GM23338 (cell line): ENCODE data around the gene TMPRSS11D. TPM values are rescaled to one million over a fixed set of nuclear protein-coding genes. Genes with fewer than 3 reads are reported as not detected.

Experiments
- ATAC-seq: fragments of 200-7000 bp; cut with Tn5 transposase; 3 replicates; pipeline ENCODE4 v1.9.1; 2020
- DNase-seq: peaks from one replicate; pipeline ENCODE4 v3.0.0-alpha.2; 2015; ENCODE audit warnings: low spot score
- H2AFZ ChIP-seq: fragments of 200-600 bp; sonication (generic); 2 replicates; pipeline ENCODE4 v1.8.0; 2016; ENCODE audit warnings: antibody characterized with exemption, mild to moderate bottlenecking, moderate library complexity
- H3F3A ChIP-seq: fragments of 200-600 bp; sonication (generic); replicated peaks from 2 replicates; pipeline ENCODE4 v1.8.0; 2017; ENCODE audit warnings: antibody characterized with exemption, mixed run types, low read depth
- H3K27ac ChIP-seq: fragments of 200-600 bp; sonication (generic); 2 replicates; pipeline ENCODE4 v1.6.1; 2016; ENCODE audit warnings: low read depth
- H3K27me3 ChIP-seq: fragments of 200-600 bp; sonication (generic); 2 replicates; pipeline ENCODE4 v1.8.0; 2016; ENCODE audit warnings: mild to moderate bottlenecking, mixed run types, moderate library complexity; ENCODE audit not compliant: insufficient read depth
- H3K36me3 ChIP-seq: fragments of 200-600 bp; sonication (generic); 2 replicates; pipeline ENCODE4 v1.8.0; 2016; ENCODE audit warnings: mild to moderate bottlenecking; ENCODE audit not compliant: insufficient read depth
- H3K4me1 ChIP-seq: fragments of 200-600 bp; sonication (generic); 2 replicates; pipeline ENCODE4 v1.8.0; 2016; ENCODE audit warnings: mild to moderate bottlenecking, moderate library complexity; ENCODE audit not compliant: insufficient read depth
- H3K4me2 ChIP-seq: fragments of 200-600 bp; sonication (generic); 2 replicates; pipeline ENCODE4 v1.7.1; 2017; ENCODE audit warnings: mixed run types
- H3K4me3 ChIP-seq: fragments of 200-600 bp; sonication (generic); 2 replicates; pipeline ENCODE4 v1.6.1; 2016; ENCODE audit warnings: mixed run types
- H3K79me2 ChIP-seq: fragments of 200-600 bp; sonication (generic); replicated peaks from 2 replicates; pipeline ENCODE4 v1.8.0; 2017; ENCODE audit warnings: mild to moderate bottlenecking; ENCODE audit not compliant: insufficient read depth
- H3K9me2 ChIP-seq: fragments of 200-600 bp; sonication (generic); 2 replicates; pipeline ENCODE4 v1.8.0; 2017; ENCODE audit not compliant: insufficient read depth
- H4K20me1 ChIP-seq: fragments of 200-600 bp; sonication (generic); replicated peaks from 2 replicates; pipeline ENCODE4 v1.8.0; 2017; ENCODE audit warnings: mild to moderate bottlenecking; ENCODE audit not compliant: insufficient read depth
- H3K27ac Mint-ChIP-seq: 2 replicates; pipeline ENCODE4 v1.8.0; 2020; ENCODE audit warnings: inconsistent platforms, mild to moderate bottlenecking, moderate library complexity, mixed read lengths
- H3K27me3 Mint-ChIP-seq: 3 replicates; pipeline ENCODE4 v1.8.0; 2022; ENCODE audit warnings: low read depth, mild to moderate bottlenecking, moderate library complexity, mixed read lengths, inconsistent platforms; ENCODE audit not compliant: insufficient read depth, poor library complexity
- H3K36me3 Mint-ChIP-seq: 3 replicates; pipeline ENCODE4 v1.8.0; 2021; ENCODE audit warnings: low read depth, mild to moderate bottlenecking, inconsistent platforms, moderate library complexity, mixed read lengths
- H3K4me1 Mint-ChIP-seq: 3 replicates; pipeline ENCODE4 v1.8.0; 2020; ENCODE audit warnings: mild to moderate bottlenecking, inconsistent platforms, mixed read lengths
- H3K4me3 Mint-ChIP-seq: 3 replicates; pipeline ENCODE4 v1.8.0; 2021; ENCODE audit warnings: moderate library complexity, mild to moderate bottlenecking, inconsistent platforms, mixed read lengths
- H3K9me3 Mint-ChIP-seq: 3 replicates; pipeline ENCODE4 v1.8.0; 2020; ENCODE audit warnings: moderate library complexity, mild to moderate bottlenecking, inconsistent platforms, mixed read lengths
- EZH2 ChIP-seq: fragments of 200-600 bp; sonication (generic); IDR thresholded peaks from one replicate; pipeline ENCODE4 v1.8.0; 2017; ENCODE audit warnings: antibody characterized with exemption, mild to moderate bottlenecking, low read depth; ENCODE audit not compliant: unreplicated experiment
- EZH2phosphoT487 ChIP-seq: fragments of 200-600 bp; sonication (generic); IDR thresholded peaks from one replicate; pipeline ENCODE4 v1.8.1; 2018; ENCODE audit warnings: antibody characterized with exemption; ENCODE audit not compliant: unreplicated experiment
- JUNB ChIP-seq: IDR thresholded peaks from one replicate; pipeline ENCODE4 v1.6.1; 2016; ENCODE audit warnings: antibody characterized with exemption; ENCODE audit not compliant: unreplicated experiment
- NANOG ChIP-seq: IDR thresholded peaks from 2 replicates; pipeline ENCODE4 v1.6.1; 2016; ENCODE audit warnings: antibody characterized with exemption, borderline replicate concordance
- POLR2AphosphoS5 ChIP-seq: IDR thresholded peaks from 2 replicates; pipeline ENCODE4 v1.6.1; 2016; ENCODE audit warnings: antibody characterized with exemption, low read depth
- STAT1 ChIP-seq: IDR thresholded peaks from one replicate; pipeline ENCODE4 v1.6.1; 2016; ENCODE audit warnings: antibody characterized with exemption; ENCODE audit not compliant: unreplicated experiment
- ZNF114 ChIP-seq: fragments of 250-450 bp; sonication (Bioruptor Pico); IDR thresholded peaks from 2 replicates; pipeline ENCODE4 v1.5.0; 2020; ENCODE audit warnings: mild to moderate bottlenecking, moderate library complexity
- ZNF331 ChIP-seq: fragments of 250-450 bp; sonication (Bioruptor Pico); IDR thresholded peaks from 2 replicates; pipeline ENCODE4 v1.5.0; 2020; ENCODE audit warnings: low read depth, mild to moderate bottlenecking, moderate library complexity
- polyA plus RNA-seq: library from polyadenylated mRNA; unstranded; fragments of >200 nt; fragmentation: Nextera tagmentation; extraction: Ambion mirVana; gene quantifications from 2 replicates; pipeline ENCODE4 v1.2.1, GENCODE V29; 2016
- total RNA-seq: library from RNA; depleted of rRNA; stranded (reverse); fragments of >200 nt; shearing (Covaris generic); gene quantifications from 2 replicates; pipeline ENCODE4 v1.2.3, GENCODE V29; 2014
- TF ChIP-seq, protein P1 (sequence below): IDR thresholded peaks from one replicate; pipeline ENCODE4 v1.6.1; 2018; ENCODE audit warnings: antibody characterized with exemption; ENCODE audit not compliant: unreplicated experiment
- TF ChIP-seq, protein P2 (sequence below), 2 experiments: fragments of 200-600 bp in 1 of 2; sonication (generic) in 1 of 2; conservative IDR thresholded peaks; 2 replicates each; pipeline versions ENCODE4 v1.5.1 to v1.6.1; 2016 to 2017; ENCODE audit warnings: antibody characterized with exemption in 2 of 2, low read depth in 2 of 2, mild to moderate bottlenecking in 2 of 2, moderate library complexity in 1 of 2
- TF ChIP-seq, protein P3 (sequence below): fragments of 250-450 bp; sonication (Bioruptor Pico); IDR thresholded peaks from 2 replicates; pipeline ENCODE4 v1.5.0; 2020; ENCODE audit warnings: mild to moderate bottlenecking, moderate library complexity
- TF ChIP-seq, protein P4 (sequence below): IDR thresholded peaks from 2 replicates; pipeline ENCODE4 v1.6.1; 2016; ENCODE audit warnings: antibody characterized with exemption

TMPRSS11D gene
- total and polyA plus RNA-seq, 2 experiments from 2014 or later = not detected

- TF ChIP-seq ZNF331 (CRISPR knock-in tag) (no peak), JUNB (no peak), ZNF114 (CRISPR knock-in tag) (no peak)
- TF ChIP-seq, protein P1, sequence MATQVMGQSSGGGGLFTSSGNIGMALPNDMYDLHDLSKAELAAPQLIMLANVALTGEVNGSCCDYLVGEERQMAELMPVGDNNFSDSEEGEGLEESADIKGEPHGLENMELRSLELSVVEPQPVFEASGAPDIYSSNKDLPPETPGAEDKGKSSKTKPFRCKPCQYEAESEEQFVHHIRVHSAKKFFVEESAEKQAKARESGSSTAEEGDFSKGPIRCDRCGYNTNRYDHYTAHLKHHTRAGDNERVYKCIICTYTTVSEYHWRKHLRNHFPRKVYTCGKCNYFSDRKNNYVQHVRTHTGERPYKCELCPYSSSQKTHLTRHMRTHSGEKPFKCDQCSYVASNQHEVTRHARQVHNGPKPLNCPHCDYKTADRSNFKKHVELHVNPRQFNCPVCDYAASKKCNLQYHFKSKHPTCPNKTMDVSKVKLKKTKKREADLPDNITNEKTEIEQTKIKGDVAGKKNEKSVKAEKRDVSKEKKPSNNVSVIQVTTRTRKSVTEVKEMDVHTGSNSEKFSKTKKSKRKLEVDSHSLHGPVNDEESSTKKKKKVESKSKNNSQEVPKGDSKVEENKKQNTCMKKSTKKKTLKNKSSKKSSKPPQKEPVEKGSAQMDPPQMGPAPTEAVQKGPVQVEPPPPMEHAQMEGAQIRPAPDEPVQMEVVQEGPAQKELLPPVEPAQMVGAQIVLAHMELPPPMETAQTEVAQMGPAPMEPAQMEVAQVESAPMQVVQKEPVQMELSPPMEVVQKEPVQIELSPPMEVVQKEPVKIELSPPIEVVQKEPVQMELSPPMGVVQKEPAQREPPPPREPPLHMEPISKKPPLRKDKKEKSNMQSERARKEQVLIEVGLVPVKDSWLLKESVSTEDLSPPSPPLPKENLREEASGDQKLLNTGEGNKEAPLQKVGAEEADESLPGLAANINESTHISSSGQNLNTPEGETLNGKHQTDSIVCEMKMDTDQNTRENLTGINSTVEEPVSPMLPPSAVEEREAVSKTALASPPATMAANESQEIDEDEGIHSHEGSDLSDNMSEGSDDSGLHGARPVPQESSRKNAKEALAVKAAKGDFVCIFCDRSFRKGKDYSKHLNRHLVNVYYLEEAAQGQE = no peak
Measured at GRCh38 chr4:67915400-67915966, 31.7 kb upstream of the TMPRSS11D start (continued).

GRCh38 chr4:67912080-67912479 lies 28.3 kb upstream of the TMPRSS11D start:
- H3K27me3 ChIP-seq = no peaks in the 10 kb centered on the region
- DNase-seq (no peak), ATAC-seq (no peak)
- H3K4me3 Mint-ChIP-seq = no peak overlapping the region
- H3K4me1 Mint-ChIP-seq = no peaks in the 10 kb centered on the region
- no peaks in the 10 kb centered on the region for H3K79me2 ChIP-seq
- H3K36me3 Mint-ChIP-seq = no peaks in the 10 kb centered on the region
- H4K20me1 ChIP-seq = no peaks in the 10 kb centered on the region
- no peaks in the 10 kb centered on the region for H3K27me3 Mint-ChIP-seq
- H3F3A ChIP-seq = no peaks in the 10 kb centered on the region
- H3K27ac ChIP-seq = no peak overlapping the region
- no peak overlapping the region for H2AFZ ChIP-seq
- no peaks in the 10 kb centered on the region for H3K4me1 ChIP-seq
- no peaks in the 10 kb centered on the region for H3K9me2 ChIP-seq
- no peaks in the 10 kb centered on the region for H3K9me3 Mint-ChIP-seq
- no peak overlapping the region for H3K27ac Mint-ChIP-seq
- no peak overlapping the region for H3K4me2 ChIP-seq
- H3K4me3 ChIP-seq = no peak overlapping the region
- no peaks in the 10 kb centered on the region for H3K36me3 ChIP-seq
- TF ChIP-seq, protein P2, sequence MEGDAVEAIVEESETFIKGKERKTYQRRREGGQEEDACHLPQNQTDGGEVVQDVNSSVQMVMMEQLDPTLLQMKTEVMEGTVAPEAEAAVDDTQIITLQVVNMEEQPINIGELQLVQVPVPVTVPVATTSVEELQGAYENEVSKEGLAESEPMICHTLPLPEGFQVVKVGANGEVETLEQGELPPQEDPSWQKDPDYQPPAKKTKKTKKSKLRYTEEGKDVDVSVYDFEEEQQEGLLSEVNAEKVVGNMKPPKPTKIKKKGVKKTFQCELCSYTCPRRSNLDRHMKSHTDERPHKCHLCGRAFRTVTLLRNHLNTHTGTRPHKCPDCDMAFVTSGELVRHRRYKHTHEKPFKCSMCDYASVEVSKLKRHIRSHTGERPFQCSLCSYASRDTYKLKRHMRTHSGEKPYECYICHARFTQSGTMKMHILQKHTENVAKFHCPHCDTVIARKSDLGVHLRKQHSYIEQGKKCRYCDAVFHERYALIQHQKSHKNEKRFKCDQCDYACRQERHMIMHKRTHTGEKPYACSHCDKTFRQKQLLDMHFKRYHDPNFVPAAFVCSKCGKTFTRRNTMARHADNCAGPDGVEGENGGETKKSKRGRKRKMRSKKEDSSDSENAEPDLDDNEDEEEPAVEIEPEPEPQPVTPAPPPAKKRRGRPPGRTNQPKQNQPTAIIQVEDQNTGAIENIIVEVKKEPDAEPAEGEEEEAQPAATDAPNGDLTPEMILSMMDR (conservative IDR thresholded peaks at IDR 0.05; ENCODE audit: low read depth in 2 of 2) = no peak
- TF ChIP-seq NANOG (no peak), EZH2phosphoT487 (no peak), STAT1 (no peak), ZNF331 (CRISPR knock-in tag) (no peak), EZH2 (no peak), POLR2AphosphoS5 (no peak)
- TF ChIP-seq, protein P3, sequence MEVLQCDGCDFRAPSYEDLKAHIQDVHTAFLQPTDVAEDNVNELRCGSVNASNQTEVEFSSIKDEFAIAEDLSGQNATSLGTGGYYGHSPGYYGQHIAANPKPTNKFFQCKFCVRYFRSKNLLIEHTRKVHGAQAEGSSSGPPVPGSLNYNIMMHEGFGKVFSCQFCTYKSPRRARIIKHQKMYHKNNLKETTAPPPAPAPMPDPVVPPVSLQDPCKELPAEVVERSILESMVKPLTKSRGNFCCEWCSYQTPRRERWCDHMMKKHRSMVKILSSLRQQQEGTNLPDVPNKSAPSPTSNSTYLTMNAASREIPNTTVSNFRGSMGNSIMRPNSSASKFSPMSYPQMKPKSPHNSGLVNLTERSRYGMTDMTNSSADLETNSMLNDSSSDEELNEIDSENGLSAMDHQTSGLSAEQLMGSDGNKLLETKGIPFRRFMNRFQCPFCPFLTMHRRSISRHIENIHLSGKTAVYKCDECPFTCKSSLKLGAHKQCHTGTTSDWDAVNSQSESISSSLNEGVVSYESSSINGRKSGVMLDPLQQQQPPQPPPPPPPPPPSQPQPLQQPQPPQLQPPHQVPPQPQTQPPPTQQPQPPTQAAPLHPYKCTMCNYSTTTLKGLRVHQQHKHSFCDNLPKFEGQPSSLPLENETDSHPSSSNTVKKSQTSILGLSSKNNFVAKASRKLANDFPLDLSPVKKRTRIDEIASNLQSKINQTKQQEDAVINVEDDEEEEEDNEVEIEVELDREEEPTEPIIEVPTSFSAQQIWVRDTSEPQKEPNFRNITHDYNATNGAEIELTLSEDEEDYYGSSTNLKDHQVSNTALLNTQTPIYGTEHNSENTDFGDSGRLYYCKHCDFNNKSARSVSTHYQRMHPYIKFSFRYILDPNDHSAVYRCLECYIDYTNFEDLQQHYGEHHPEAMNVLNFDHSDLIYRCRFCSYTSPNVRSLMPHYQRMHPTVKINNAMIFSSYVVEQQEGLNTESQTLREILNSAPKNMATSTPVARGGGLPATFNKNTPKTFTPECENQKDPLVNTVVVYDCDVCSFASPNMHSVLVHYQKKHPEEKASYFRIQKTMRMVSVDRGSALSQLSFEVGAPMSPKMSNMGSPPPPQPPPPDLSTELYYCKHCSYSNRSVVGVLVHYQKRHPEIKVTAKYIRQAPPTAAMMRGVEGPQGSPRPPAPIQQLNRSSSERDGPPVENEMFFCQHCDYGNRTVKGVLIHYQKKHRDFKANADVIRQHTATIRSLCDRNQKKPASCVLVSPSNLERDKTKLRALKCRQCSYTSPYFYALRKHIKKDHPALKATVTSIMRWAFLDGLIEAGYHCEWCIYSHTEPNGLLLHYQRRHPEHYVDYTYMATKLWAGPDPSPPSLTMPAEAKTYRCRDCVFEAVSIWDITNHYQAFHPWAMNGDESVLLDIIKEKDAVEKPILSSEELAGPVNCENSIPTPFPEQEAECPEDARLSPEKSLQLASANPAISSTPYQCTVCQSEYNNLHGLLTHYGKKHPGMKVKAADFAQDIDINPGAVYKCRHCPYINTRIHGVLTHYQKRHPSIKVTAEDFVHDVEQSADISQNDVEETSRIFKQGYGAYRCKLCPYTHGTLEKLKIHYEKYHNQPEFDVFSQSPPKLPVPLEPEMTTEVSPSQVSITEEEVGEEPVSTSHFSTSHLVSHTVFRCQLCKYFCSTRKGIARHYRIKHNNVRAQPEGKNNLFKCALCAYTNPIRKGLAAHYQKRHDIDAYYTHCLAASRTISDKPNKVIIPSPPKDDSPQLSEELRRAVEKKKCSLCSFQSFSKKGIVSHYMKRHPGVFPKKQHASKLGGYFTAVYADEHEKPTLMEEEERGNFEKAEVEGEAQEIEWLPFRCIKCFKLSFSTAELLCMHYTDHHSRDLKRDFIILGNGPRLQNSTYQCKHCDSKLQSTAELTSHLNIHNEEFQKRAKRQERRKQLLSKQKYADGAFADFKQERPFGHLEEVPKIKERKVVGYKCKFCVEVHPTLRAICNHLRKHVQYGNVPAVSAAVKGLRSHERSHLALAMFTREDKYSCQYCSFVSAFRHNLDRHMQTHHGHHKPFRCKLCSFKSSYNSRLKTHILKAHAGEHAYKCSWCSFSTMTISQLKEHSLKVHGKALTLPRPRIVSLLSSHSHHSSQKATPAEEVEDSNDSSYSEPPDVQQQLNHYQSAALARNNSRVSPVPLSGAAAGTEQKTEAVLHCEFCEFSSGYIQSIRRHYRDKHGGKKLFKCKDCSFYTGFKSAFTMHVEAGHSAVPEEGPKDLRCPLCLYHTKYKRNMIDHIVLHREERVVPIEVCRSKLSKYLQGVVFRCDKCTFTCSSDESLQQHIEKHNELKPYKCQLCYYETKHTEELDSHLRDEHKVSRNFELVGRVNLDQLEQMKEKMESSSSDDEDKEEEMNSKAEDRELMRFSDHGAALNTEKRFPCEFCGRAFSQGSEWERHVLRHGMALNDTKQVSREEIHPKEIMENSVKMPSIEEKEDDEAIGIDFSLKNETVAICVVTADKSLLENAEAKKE (CRISPR knock-in tag) = no peak
- TF ChIP-seq, protein P4, sequence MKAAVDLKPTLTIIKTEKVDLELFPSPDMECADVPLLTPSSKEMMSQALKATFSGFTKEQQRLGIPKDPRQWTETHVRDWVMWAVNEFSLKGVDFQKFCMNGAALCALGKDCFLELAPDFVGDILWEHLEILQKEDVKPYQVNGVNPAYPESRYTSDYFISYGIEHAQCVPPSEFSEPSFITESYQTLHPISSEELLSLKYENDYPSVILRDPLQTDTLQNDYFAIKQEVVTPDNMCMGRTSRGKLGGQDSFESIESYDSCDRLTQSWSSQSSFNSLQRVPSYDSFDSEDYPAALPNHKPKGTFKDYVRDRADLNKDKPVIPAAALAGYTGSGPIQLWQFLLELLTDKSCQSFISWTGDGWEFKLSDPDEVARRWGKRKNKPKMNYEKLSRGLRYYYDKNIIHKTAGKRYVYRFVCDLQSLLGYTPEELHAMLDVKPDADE = no peak
